Measurements from ENCODE around the gene VTCN1.
A peak's percentile ranks its signal among the peaks of the same experiment; 100 is the strongest.
"Not testable (repeated sequence)": the region's sequence is repeated elsewhere in the genome, so short reads cannot be mapped to it uniquely, and the experiment has no call there.

The VTCN1 gene

GRCh38 chr1:117162816-117163215 is 47.9 kb downstream of the VTCN1 start:
- DNase-seq = no peak

- peak; percentile 74 for DNase-seq
Measured at GRCh38 chr1:117161887-117162286, 48.8 kb downstream of the VTCN1 start.

- DNase-seq = not testable (repeated sequence)
Measured at GRCh38 chr1:117151305-117151704, 59.4 kb downstream of the VTCN1 start.

GRCh38 chr1:117150316-117150715 is 60.4 kb downstream of the VTCN1 start:
- no peak for DNase-seq

- DNase-seq = peak; percentile 52
Measured at GRCh38 chr1:117147856-117148588, 62.7 kb downstream of the VTCN1 start.

GRCh38 chr1:117147341-117147831 is 63.3 kb downstream of the VTCN1 start:
- no peak for DNase-seq

- peak; percentile 91 for DNase-seq
Measured at GRCh38 chr1:117146575-117147340, 64.0 kb downstream of the VTCN1 start.

- DNase-seq = peak; percentile 16
Measured at GRCh38 chr1:117146072-117146471, 64.7 kb downstream of the VTCN1 start.

- DNase-seq = no peak
Measured at GRCh38 chr1:117143871-117144270, 66.9 kb downstream of the VTCN1 start.

- no peak for DNase-seq
Measured at GRCh38 chr1:117143172-117143571, 67.6 kb downstream of the VTCN1 start.

GRCh38 chr1:117142200-117142599 is 68.5 kb downstream of the VTCN1 start:
- no peak for DNase-seq

GRCh38 chr1:117138561-117138960 is 72.2 kb downstream of the VTCN1 start:
- no peak for DNase-seq

- DNase-seq = no peak
Measured at GRCh38 chr1:117138106-117138505, 72.6 kb downstream of the VTCN1 start.

- DNase-seq = no peak
Measured at GRCh38 chr1:117137281-117137855, 73.4 kb downstream of the VTCN1 start.

- DNase-seq = no peak
Measured at GRCh38 chr1:117136749-117137148, 74.0 kb downstream of the VTCN1 start.

- no peak for DNase-seq
Measured at GRCh38 chr1:117135329-117135728, 75.4 kb downstream of the VTCN1 start.

GRCh38 chr1:117130526-117130925 is 80.2 kb downstream of the VTCN1 start:
- no peak for DNase-seq

- DNase-seq = peak; percentile 72
Measured at GRCh38 chr1:117128323-117129079, 82.2 kb downstream of the VTCN1 start.

GRCh38 chr1:117127795-117128194 is 82.9 kb downstream of the VTCN1 start:
- DNase-seq = no peak

GRCh38 chr1:117124661-117125060 is 86.1 kb downstream of the VTCN1 start:
- no peak for DNase-seq

- DNase-seq = no peak
Measured at GRCh38 chr1:117123274-117123673, 87.5 kb downstream of the VTCN1 start.

- DNase-seq = no peak
Measured at GRCh38 chr1:117122330-117123025, 88.2 kb downstream of the VTCN1 start.
